C4-2B (cell line): ENCODE data around the gene LRP5.

Experiments used
- H3K27ac ChIP-seq: fragments of 450-650 bp; 2 replicates; pipeline ENCODE4 v1.5.1; 2017
- ZFX ChIP-seq: fragments of 450-650 bp; IDR thresholded peaks from 2 replicates; pipeline ENCODE4 v1.6.1; 2017
- TF ChIP-seq, protein P1 (sequence below): fragments of 450-650 bp; conservative IDR thresholded peaks from 2 replicates; pipeline ENCODE4 v1.5.1; 2017; ENCODE audit warnings: mild to moderate bottlenecking

The LRP5 gene

DNA sequence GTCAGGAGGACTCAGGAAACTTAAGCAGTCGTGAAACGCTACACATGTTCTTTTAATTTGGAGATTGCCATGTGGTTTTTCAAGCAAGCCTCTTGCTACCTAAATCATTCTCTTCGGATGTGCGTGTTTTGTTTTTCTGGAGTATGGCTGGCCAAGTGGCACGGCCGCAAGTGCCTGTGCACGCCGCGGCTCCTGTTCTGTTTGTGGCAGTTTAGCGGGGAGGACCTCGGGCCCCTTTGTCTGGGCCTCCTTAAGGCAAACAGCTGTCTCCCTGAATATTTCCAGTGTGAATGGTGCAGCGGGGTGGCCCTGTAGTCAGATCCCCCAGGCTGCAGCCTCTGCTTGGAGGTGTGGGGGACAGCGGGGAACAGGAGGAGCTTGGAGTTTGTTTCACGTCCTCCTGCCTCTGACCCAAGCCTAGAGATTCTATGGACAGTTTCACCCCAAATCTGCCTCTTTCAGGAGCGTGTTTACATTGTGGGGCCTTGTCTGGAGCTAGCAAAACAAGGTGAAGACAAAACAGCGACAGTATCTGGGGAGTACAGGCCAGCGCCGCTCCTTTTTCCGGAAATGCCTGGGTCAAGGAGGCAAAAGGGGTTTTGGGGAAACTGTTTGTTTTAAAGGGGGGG is 1.3 kb downstream of the LRP5 start:
- peak overlapping the region; percentile 90 for H3K27ac ChIP-seq
- TF ChIP-seq, protein P1, sequence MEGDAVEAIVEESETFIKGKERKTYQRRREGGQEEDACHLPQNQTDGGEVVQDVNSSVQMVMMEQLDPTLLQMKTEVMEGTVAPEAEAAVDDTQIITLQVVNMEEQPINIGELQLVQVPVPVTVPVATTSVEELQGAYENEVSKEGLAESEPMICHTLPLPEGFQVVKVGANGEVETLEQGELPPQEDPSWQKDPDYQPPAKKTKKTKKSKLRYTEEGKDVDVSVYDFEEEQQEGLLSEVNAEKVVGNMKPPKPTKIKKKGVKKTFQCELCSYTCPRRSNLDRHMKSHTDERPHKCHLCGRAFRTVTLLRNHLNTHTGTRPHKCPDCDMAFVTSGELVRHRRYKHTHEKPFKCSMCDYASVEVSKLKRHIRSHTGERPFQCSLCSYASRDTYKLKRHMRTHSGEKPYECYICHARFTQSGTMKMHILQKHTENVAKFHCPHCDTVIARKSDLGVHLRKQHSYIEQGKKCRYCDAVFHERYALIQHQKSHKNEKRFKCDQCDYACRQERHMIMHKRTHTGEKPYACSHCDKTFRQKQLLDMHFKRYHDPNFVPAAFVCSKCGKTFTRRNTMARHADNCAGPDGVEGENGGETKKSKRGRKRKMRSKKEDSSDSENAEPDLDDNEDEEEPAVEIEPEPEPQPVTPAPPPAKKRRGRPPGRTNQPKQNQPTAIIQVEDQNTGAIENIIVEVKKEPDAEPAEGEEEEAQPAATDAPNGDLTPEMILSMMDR, result no peak
- no peak for TF ChIP-seq ZFX

DNA sequence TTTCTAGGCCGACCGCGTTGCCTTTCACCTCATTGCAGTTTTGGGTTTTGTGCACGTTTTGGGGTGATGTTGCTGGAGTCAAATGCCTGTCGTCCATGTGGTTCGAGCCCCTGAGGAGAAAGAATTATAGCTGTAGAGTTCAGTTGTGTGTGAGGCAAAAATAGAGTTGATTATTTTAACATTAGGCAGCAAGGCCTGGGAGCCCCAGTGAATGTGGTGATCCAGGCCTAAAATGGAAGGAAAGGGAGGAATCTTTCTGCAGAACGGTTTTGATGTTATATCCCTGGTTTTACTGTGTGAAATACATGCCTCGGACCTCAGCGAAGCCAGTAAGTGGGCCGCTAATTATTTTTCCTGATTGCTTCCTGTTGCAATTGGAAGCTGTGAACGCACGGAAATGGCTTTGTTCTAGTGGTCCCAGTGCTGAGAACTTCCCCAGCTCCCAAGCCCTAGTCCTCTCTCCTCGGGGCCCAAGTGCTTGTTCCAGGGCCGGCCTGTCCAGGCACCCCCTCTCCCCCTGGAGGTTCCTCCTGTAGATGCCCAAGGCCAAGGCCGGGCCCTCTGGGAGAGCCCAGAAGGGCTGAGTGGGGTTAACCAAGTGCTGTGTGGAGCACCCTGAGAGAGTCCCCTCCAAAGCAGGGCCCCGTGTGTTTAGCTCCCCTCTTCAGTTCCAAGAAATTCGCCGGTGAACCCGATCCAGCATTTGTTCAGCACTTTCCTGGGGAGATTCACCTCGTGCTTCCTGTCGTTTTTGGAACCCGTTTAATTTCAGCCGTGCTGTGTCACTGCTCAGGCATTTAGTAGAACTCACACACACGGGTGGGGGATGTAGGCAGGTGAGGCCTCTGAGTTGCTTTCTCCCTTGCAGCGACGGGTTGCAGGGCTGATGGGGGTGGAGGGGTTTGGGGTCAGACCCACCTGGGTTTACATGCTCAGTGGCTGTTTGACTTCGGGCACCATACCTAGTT is 2.1 kb downstream of the LRP5 start:
- H3K27ac ChIP-seq, result peak overlapping the region; percentile 90
- TF ChIP-seq, protein P1, result no peak
- TF ChIP-seq ZFX, result no peak

DNA sequence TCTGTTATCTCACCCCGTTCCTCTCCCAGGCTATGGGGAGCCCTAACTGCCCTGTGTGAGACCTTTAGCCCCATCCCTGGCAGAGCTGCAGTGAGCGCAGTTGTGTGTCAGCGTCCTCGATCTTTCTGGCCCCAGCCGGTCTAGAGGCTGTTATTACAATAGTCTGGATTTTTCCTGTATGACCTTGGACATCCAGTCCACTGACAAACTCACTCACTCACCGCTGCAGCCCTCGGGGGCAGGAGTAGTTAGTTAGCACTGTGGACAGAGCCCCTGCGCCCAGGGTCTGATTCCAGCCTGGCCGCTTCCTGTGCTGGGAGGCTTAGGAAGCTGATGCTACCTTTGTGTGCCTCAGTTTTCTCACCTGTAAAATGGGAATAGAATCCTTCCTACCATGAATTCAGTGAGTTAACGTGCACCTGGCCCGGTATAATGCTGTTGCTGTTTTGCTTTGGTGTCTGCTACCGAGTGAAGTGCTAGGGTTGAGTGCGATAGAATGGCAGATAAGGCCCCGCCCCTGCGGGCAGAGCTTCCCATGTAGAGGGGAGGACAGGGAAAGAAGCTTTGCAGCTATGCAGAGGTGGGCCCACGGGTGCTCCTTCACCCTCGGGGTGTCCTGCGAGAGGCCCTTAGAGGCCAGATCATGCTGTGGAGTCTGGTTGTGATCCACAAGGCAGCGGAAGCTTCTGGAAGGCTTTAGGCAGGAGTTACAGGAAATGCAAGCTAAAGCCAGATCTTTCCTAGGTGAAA is 3.0 kb downstream of the LRP5 start:
- TF ChIP-seq ZFX, result no peak
- TF ChIP-seq, protein P1, result no peak
- H3K27ac ChIP-seq, result peak overlapping the region; percentile 90

DNA sequence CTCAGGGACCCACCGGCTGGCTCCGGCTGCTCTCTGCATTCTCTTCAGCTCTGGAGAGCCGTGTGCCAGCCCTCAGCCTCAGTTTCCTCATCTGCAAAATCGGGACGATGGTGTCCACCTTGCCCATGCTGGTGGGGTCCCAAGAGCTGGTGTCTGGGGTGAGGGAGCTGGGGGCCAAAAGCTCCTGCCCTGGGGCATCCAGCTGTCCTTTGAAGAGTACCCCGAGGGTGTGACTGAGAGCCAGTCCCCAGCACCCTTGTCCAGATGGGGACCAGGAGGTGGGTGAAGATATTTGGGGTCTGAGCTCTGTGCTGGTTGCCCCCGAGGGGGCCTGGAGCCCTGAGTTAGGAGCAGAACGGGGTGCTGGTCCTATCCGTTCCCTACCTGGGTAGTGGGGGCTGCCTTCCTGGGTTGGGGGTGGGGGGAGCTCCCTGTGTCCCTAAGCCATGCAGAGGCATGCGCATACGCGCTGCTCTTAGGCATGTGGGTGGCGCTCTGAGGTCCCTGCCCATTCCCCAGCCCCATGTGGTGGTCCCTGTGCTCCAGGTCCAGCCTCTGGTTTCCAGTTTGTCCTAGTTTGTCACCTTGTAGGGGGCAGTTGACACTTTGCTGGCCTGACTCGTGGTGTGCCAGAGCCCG is 4.9 kb downstream of the LRP5 start:
- peak overlapping the region; percentile 13 for H3K27ac ChIP-seq
- TF ChIP-seq, protein P1, result no peak
- TF ChIP-seq ZFX, result no peak

DNA sequence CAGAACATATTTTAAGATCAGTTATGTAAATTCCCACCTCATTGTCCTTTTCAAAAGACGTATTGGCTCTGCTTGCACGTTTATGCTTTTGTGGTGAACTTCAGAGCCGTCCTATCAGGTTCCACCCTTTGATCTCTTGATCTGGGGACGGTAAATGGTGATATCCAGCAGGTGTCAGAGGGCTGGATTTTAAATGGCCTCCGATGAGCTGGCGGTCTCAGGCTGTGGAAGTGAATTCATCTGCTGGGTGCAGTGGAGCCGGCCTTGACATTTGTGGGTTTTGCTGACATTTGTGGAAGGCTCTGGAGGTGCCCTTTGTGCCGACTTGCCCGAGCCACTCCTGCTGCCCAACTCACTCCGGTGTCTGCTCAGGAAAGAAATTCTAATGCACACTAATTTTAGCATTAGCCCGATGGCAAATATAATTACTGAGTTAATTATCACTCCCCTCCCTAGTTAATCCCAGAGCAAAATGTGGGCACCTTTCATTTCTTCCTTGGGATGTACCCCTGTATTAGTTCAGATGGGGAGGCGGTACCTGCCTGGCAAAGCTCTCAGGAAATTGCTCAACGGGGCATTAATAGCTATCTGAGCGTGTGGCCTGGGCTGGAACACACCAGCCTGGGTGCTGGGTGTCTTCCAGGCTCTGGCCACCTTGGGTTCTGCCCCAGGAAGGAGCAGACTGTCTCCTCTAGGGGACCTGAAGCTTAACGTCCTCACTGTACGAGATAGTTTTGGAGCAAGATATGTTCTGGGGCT is 9.1 kb downstream of the LRP5 start:
- TF ChIP-seq, protein P1, result no peak
- no peak for TF ChIP-seq ZFX
- H3K27ac ChIP-seq, result no peak overlapping the region

DNA sequence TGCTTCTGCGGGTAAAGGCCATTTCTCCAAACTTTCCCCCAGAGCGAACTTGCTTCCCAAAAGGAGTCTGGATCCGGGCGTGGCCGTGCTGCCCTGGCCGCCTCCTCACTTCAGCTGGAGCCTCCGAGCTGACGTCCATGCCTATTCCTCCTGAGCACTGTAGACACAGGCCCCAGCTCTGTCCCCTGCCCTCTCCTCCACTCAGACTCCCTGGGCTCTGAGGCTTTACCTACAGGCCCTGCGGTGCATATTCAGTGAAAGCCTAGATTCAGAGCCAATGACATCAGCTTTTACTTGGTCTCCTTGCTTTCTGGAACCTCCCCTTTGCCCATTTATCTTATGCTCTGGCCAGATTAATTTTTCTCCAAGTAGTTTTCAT is 9.7 kb downstream of the LRP5 start:
- no peak for TF ChIP-seq ZFX
- TF ChIP-seq, protein P1, result no peak
- H3K27ac ChIP-seq, result no peak overlapping the region
